ENCODE data around the gene MYH7B.

GRCh38 chr20:34989118-34989517 is 33.5 kb downstream of the MYH7B start:
- no peak for TF ChIP-seq CTCF (conservative IDR thresholded peaks at IDR 0.05 in 1 of 2, IDR thresholded peaks at IDR 0.05 in 1 of 2; ENCODE audit: low read depth in 1 of 2, low read length in 2 of 2)
- no peak for TF ChIP-seq EZH2 (IDR thresholded peaks at IDR 0.05; ENCODE audit: low read length, missing control alignments)
